ENCODE results near the gene TSC2.

The TSC2 gene

DNA sequence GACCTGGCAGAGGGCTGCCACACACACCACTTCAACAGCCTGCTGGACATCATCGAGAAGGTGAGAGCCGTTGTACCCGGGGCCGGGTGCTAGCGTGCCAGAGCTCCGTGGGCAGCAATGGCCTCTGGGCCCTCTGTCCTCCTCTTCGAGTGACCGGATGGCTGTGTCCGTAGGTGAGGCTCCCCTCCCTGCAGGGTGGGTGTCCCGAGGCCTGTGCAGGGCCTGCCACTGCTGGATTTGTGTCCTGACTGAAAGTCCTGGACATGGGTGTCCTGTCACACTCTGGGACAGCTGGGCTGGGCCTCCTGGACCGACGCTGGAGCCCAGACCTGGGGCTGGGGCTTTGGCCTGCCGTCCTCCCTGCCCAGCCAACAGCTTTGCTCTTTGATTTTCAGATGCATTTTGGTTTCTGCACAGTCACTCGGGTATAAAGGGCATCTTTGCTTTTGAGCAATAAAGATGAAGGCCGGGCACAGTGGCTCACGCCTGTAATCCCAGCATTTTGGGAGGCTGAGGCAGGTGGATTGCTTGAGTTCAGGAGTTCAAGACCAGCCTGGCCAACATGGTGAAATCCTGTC lies 16.7 kb downstream of the TSC2 start:
- TF ChIP-seq, protein P1, sequence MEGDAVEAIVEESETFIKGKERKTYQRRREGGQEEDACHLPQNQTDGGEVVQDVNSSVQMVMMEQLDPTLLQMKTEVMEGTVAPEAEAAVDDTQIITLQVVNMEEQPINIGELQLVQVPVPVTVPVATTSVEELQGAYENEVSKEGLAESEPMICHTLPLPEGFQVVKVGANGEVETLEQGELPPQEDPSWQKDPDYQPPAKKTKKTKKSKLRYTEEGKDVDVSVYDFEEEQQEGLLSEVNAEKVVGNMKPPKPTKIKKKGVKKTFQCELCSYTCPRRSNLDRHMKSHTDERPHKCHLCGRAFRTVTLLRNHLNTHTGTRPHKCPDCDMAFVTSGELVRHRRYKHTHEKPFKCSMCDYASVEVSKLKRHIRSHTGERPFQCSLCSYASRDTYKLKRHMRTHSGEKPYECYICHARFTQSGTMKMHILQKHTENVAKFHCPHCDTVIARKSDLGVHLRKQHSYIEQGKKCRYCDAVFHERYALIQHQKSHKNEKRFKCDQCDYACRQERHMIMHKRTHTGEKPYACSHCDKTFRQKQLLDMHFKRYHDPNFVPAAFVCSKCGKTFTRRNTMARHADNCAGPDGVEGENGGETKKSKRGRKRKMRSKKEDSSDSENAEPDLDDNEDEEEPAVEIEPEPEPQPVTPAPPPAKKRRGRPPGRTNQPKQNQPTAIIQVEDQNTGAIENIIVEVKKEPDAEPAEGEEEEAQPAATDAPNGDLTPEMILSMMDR (IDR thresholded peaks at IDR 0.05) = no peak

DNA sequence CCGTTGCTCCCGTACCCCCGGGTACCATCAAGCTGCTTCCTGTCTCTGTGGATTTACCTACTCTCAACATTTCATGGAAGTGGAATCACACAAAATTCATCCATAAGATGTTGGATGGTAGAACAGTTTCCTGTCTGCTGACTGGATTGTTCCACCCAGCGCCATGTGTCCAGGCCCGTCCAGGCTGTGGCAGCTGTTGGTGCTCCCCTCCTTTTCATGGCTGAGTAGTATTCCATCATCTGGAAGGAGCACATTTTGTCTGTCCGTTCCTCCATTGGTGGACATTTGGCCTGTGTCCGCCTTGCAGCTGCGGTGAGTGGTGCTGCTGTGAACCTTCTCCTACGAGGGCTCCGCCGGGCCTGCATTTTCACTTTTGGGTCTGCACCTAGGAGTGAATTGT lies 18.4 kb downstream of the TSC2 start:
- TF ChIP-seq, protein P1 (IDR thresholded peaks at IDR 0.05) = no peak

DNA sequence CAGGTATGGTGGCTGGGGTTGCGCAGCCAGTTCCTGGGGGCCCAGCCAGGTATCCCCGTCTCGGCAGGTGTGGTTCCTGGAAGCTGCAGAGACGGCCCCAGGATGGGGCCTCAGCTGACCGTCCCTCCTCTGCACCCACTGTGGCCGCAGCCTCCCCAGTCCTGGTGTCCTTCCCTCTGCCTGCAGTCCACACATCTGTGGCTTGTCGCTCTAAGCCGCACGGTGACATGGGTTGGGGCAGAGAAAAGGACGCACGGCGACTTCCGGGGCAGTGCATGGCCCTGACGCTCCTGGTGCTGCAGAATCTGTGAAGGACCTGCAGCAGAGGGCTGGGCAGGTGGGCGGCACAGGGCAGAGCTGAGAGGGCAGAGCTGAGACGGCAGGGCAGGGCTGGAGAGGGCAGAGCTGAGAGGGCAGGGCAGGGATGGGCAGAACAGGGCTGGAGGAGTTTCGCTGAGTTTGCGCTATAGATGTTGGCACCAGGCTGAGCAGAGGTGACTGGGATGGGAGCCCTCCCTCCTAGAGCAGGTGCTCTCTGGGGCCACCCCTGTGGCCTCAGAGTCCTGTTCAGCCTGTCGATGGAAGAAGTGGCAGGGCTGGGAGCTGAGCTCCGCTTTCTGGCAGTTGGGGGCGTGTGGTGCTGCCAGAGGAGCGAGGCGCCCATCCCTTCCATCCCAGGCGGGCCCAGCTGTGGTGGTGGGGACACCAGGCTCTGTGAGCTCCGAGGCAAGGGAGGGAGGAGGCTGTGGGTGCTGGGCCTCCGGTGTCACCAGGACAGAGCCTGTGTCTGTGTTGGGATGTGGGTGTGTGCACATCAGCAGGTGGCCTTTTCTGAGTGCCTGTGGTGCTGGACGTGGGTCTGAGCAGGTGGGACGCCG lies 23.0 kb downstream of the TSC2 start:
- TF ChIP-seq, protein P1 (IDR thresholded peaks at IDR 0.05) = no peak

DNA sequence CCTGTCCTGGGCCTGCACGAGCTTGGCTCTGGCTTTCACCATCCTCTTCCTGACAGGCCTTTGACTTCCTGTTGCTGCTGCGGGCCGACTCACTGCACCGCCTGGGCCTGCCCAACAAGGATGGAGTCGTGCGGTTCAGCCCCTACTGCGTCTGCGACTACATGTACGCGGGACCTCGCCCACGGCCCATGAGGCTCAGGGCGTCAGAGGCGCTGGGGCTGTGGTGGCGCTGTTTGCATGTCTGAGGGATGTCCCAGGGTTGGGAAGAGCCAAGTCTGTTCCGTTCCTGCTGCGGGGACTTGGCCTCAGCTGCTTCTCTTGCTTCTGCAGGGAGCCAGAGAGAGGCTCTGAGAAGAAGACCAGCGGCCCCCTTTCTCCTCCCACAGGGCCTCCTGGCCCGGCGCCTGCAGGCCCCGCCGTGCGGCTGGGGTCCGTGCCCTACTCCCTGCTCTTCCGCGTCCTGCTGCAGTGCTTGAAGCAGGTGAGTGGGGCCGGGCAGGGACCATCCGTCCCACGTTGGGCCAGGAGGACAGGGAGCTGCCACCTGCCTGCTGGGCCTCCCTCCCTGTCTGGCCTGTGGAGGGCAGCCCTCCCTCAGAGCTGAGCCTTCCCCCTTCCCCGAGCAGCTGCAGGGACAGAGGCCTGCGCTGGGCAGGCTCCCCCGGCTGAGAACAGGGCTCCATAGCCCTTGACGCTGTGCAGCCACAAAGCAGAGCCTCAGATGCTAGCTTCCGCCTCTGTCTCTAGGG lies 23.8 kb downstream of the TSC2 start:
- TF ChIP-seq, protein P1 (IDR thresholded peaks at IDR 0.05) = no peak

DNA sequence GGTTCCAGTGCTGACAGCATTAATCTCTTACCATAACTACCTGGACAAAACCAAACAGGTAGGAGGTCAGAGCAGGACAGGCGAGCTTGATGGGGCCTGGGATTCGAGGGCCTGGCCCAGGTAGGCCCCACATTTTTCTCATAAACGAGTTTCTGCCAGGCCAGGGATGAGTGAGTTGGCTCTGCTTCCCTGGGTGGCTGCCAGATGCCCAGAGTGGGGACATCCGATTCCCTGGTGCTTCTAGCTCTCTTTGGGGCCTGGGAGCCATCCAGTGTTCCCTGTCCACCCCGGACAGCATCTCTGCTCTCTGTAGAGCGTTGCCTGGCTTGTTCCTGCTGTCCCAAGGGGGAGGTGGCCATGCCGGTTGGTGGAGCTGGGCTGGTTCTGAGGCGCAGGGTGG lies 25.1 kb downstream of the TSC2 start:
- TF ChIP-seq, protein P1 (IDR thresholded peaks at IDR 0.05) = no peak

DNA sequence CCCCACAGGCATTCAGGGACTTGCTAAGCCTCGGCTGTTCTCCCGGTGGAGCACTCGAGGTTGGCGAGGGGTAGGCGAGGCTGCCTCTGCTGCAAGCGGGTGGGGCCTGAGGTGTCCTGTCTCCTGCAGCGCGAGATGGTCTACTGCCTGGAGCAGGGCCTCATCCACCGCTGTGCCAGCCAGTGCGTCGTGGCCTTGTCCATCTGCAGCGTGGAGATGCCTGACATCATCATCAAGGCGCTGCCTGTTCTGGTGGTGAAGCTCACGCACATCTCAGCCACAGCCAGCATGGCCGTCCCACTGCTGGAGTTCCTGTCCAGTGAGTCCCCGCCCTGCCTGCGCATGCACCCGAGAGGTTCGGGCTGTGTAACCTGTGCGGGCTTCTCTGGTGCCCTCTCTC lies 26.3 kb downstream of the TSC2 start:
- TF ChIP-seq, protein P1 (IDR thresholded peaks at IDR 0.05) = no peak

DNA sequence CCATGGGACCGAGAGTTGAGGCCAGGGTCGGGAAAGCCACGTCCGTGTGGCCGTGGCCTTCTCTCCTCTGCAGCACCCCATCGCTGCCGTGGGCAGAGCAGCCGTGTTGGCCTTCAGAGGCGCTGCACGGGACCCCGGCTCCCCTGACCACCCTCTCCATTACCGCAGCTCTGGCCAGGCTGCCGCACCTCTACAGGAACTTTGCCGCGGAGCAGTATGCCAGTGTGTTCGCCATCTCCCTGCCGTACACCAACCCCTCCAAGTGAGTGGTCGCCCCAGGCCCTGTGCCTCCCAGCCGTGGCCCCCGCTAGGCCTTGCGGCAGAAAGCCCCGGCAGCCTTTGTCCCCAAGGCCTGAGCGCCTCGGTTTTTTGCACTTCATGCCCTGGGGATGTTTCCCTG lies 27.8 kb downstream of the TSC2 start:
- TF ChIP-seq, protein P1 (IDR thresholded peaks at IDR 0.05) = no peak

Data from LNCAP (cell line).